Measurements from ENCODE around the gene JPH3.

GRCh38 chr16:87729266-87729954 is 127.1 kb downstream of the JPH3 start:
- TF ChIP-seq CTCF (optimal IDR thresholded peaks at IDR 0.05 in 1 of 3, IDR thresholded peaks at IDR 0.05 in 1 of 3, conservative IDR thresholded peaks at IDR 0.05 in 1 of 3; ENCODE audit: extremely low read depth in 1 of 3, insufficient read depth in 2 of 3, low read length in 3 of 3) (no peak), EZH2 (IDR thresholded peaks at IDR 0.05; ENCODE audit: low read length) (no peak)
